ENCODE measurements around the gene CD55. TPM values are rescaled to one million over a fixed set of nuclear protein-coding genes. Genes with fewer than 3 reads are reported as not detected.

CD55 gene
- total and polyA plus RNA-seq, 9 donors: 12.3 to 28.9 (median 18.1) TPM

DNA sequence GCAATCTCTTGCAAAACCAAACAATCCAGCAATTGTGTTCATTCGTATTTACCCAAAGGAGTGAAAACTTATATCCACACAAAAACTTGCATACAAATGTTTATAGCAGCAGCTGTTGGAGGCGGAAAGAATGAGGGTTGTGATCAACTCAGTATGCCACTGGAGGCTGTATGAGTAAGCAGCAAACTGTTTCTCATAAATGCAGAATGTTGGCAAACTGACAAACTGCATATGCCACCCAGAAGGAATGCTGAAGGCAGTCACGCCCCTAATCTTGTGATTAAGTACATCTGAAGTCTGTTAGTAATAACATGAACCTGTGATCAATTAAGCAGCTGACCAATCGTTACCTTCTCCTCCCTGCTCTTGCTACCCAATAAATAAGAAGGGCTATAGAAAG is 72.1 kb downstream of the CD55 start:
- Histone ChIP-seq H3K4me3 (ENCODE audit: low read length) (no peak overlapping the region), H3K27ac (ENCODE audit: low read length) (no peak overlapping the region), H3K27me3 (ENCODE audit: control insufficient read depth, insufficient read depth, low read length) (no peaks in the 10 kb centered on the region), H3K9me3 (replicated peaks; ENCODE audit: control insufficient read depth, low read depth, low read length) (no peaks in the 10 kb centered on the region), H3K4me1 (ENCODE audit: control insufficient read depth, insufficient read depth, low read length) (no peaks in the 10 kb centered on the region), H3K36me3 (ENCODE audit: control insufficient read depth, insufficient read depth, low read length) (no peaks in the 10 kb centered on the region)
- peak; percentile 48 for DNase-seq
- WGBS (ENCODE audit: insufficient coverage): no CpG with 5 or more reads among the region's 4 CpGs

- DNase-seq: no peak
- no peak overlapping the region for H3K4me3 ChIP-seq (ENCODE audit: low read length)
- H3K27me3 ChIP-seq (ENCODE audit: control insufficient read depth, insufficient read depth, low read length): no peaks in the 10 kb centered on the region
- no CpG with 5 or more reads among the region's 3 CpGs for WGBS (ENCODE audit: insufficient coverage)
- H3K9me3 ChIP-seq (replicated peaks; ENCODE audit: control insufficient read depth, low read depth, low read length): no peaks in the 10 kb centered on the region
- H3K36me3 ChIP-seq (ENCODE audit: control insufficient read depth, insufficient read depth, low read length): no peaks in the 10 kb centered on the region
- no peaks in the 10 kb centered on the region for H3K4me1 ChIP-seq (ENCODE audit: control insufficient read depth, insufficient read depth, low read length)
- H3K27ac ChIP-seq (ENCODE audit: low read length): no peak overlapping the region
Measured at GRCh38 chr1:207396168-207396746, 74.8 kb downstream of the CD55 start.

GRCh38 chr1:207397525-207397926 is 76.0 kb downstream of the CD55 start:
- Histone ChIP-seq H3K36me3 (ENCODE audit: control insufficient read depth, insufficient read depth, low read length) (no peaks in the 10 kb centered on the region), H3K9me3 (replicated peaks; ENCODE audit: control insufficient read depth, low read depth, low read length) (no peaks in the 10 kb centered on the region), H3K27me3 (ENCODE audit: control insufficient read depth, insufficient read depth, low read length) (no peaks in the 10 kb centered on the region), H3K4me1 (ENCODE audit: control insufficient read depth, insufficient read depth, low read length) (no peaks in the 10 kb centered on the region), H3K4me3 (ENCODE audit: low read length) (no peak overlapping the region), H3K27ac (ENCODE audit: low read length) (no peak overlapping the region)
- WGBS (ENCODE audit: insufficient coverage): 57% methylated on average over 2 of the region's 2 CpGs
- no peak for DNase-seq

- no peak for DNase-seq
- Histone ChIP-seq H3K27ac (ENCODE audit: low read length) (no peak overlapping the region), H3K9me3 (replicated peaks; ENCODE audit: control insufficient read depth, low read depth, low read length) (no peaks in the 10 kb centered on the region), H3K36me3 (ENCODE audit: control insufficient read depth, insufficient read depth, low read length) (no peaks in the 10 kb centered on the region), H3K27me3 (ENCODE audit: control insufficient read depth, insufficient read depth, low read length) (no peaks in the 10 kb centered on the region), H3K4me1 (ENCODE audit: control insufficient read depth, insufficient read depth, low read length) (no peaks in the 10 kb centered on the region), H3K4me3 (ENCODE audit: low read length) (no peak overlapping the region)
- no CpG with 5 or more reads among the region's 1 CpG for whole genome bisulfite sequencing (ENCODE audit: insufficient coverage)
Measured at GRCh38 chr1:207398986-207399385, 77.5 kb downstream of the CD55 start.

DNA sequence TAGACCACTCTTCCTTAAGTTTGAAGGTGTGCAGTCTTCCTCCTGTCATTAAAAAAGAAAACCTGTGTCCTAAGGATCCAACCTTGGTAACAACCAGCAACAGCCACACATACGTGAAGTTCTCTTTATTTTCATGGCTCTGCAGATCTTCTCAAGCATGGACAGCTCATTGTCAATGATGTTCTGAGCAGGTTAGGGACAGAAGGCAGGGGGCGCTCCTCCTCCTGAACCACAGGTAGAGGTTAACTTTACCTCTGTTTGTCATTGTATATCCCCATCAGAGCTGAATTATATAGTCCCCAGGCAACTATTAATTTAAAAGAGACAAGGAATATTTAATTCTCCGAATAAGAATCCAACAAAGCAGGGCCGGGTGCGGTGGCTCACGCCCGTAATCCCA is 80.1 kb downstream of the CD55 start:
- no peak overlapping the region for H3K4me3 ChIP-seq (ENCODE audit: low read length)
- H3K27ac ChIP-seq (ENCODE audit: low read length): no peak overlapping the region
- H3K36me3 ChIP-seq (ENCODE audit: control insufficient read depth, insufficient read depth, low read length): no peaks in the 10 kb centered on the region
- H3K9me3 ChIP-seq (replicated peaks; ENCODE audit: control insufficient read depth, low read depth, low read length): no peaks in the 10 kb centered on the region
- H3K4me1 ChIP-seq (ENCODE audit: control insufficient read depth, insufficient read depth, low read length): no peaks in the 10 kb centered on the region
- 96% methylated on average over 4 of the region's 7 CpGs for WGBS (ENCODE audit: insufficient coverage)
- H3K27me3 ChIP-seq (ENCODE audit: control insufficient read depth, insufficient read depth, low read length): no peaks in the 10 kb centered on the region
- no peak for DNase-seq

DNA sequence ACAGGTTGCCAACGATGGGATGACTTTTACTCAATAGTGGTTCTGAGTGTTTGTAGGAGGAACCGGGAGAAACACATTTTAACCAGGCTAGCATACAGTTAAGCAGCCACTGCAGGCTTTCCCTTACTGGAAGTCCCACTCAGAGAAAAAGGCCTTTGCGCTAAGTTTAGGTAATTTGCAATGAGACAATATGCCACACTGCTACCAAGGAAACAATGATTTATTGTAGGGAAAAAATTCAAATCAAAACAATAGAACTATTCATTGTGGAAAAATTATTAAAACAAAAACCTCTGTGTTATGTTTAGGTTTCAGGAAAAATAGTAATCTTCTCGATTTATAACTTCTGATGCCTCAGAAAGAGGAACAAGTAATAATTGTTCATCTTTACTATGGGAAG is 81.3 kb downstream of the CD55 start:
- Histone ChIP-seq H3K27me3 (ENCODE audit: control insufficient read depth, insufficient read depth, low read length) (no peaks in the 10 kb centered on the region), H3K27ac (ENCODE audit: low read length) (no peak overlapping the region), H3K4me1 (ENCODE audit: control insufficient read depth, insufficient read depth, low read length) (no peaks in the 10 kb centered on the region), H3K36me3 (ENCODE audit: control insufficient read depth, insufficient read depth, low read length) (no peaks in the 10 kb centered on the region), H3K9me3 (replicated peaks; ENCODE audit: control insufficient read depth, low read depth, low read length) (no peaks in the 10 kb centered on the region), H3K4me3 (ENCODE audit: low read length) (no peak overlapping the region)
- DNase-seq: no peak
- WGBS (ENCODE audit: insufficient coverage): no CpG with 5 or more reads among the region's 4 CpGs

DNA sequence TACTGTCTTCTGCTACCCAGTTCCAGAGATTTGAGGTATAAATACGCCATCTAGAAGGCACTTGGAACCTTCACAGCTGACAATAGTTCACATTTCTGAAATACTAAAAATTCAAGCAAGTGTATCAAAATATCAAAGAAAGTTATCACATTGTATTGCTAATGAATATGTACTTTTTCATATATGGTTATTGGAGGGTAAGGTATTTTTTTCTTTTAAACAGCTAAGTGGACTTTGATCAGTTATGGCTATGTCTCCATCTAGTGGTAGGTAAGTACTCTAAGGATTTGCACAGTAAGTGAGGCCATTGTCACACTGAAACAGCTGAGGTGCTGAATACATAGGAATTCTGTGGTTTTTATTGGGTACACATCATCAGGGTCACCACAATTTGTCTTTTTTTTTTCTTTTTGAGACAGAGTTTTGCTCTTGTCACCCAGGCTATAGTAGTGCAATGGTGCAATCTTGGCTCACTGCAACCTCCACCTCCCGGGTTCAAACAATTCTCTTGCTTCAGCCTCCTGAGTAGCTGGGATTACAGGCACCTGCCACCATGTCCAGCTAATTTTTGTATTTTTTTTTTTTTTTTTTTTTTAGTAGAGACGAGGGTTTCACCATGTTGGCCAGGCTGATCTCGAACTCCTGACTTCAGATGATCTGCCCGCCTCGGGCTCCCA is 83.5 kb downstream of the CD55 start:
- Histone ChIP-seq H3K27ac (ENCODE audit: low read length) (no peak overlapping the region), H3K36me3 (ENCODE audit: control insufficient read depth, insufficient read depth, low read length) (no peaks in the 10 kb centered on the region), H3K27me3 (ENCODE audit: control insufficient read depth, insufficient read depth, low read length) (no peaks in the 10 kb centered on the region), H3K9me3 (replicated peaks; ENCODE audit: control insufficient read depth, low read depth, low read length) (no peaks in the 10 kb centered on the region), H3K4me3 (ENCODE audit: low read length) (no peak overlapping the region), H3K4me1 (ENCODE audit: control insufficient read depth, insufficient read depth, low read length) (no peaks in the 10 kb centered on the region)
- WGBS (ENCODE audit: insufficient coverage): no CpG with 5 or more reads among the region's 6 CpGs
- DNase-seq: peak; percentile 79

DNA sequence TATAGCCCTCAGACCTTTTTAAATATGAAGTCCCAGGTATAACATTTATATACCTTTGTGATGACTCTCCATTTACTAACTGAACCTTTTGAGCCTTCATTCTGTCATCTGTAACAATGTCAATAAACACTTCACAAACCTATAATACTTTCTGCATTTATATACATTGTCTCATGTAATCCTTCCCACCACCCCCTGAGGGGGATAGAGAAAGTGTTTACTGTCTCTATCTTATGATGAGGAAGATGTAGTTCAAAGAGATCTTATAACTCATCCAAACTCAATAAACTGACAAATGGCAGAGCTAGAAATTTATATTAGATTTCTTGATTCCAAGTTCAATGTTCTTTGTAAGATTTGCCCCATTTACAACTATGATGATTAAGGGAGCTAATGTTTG is 84.3 kb downstream of the CD55 start:
- H3K9me3 ChIP-seq (replicated peaks; ENCODE audit: control insufficient read depth, low read depth, low read length): no peaks in the 10 kb centered on the region
- no peaks in the 10 kb centered on the region for H3K27me3 ChIP-seq (ENCODE audit: control insufficient read depth, insufficient read depth, low read length)
- no peaks in the 10 kb centered on the region for H3K4me1 ChIP-seq (ENCODE audit: control insufficient read depth, insufficient read depth, low read length)
- no peak for DNase-seq
- H3K36me3 ChIP-seq (ENCODE audit: control insufficient read depth, insufficient read depth, low read length): no peaks in the 10 kb centered on the region
- H3K4me3 ChIP-seq (ENCODE audit: low read length): no peak overlapping the region
- H3K27ac ChIP-seq (ENCODE audit: low read length): no peak overlapping the region

DNA sequence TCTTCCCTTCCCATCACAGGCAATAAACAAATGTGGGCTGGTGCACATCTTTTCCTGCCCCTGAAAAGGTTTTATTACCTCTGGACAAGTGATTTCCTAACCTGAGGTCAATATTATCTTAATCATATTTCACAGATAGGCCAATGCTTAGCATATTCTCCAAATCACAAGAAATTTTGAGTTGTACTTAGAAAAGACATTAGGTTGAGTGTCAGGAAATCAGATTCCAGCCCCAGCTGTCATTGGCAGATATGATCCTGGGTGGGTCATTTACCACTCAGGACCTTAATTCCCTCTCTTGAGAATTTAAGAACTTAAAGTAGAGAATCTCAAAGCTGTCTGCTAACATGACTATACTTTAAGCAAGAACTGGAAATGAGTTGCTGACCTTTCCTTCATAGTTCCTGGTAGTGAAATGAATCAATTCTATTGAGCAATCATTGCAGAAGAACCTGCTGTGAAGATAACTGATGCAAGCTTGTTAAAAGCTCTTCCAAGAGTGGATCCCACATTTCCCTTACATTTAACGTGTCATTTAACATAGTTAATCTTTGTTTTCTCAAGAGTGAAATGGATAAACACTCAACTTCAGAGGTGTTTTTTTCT is 86.3 kb downstream of the CD55 start:
- Histone ChIP-seq H3K4me3 (ENCODE audit: low read length) (no peak overlapping the region), H3K36me3 (ENCODE audit: control insufficient read depth, insufficient read depth, low read length) (no peaks in the 10 kb centered on the region), H3K4me1 (ENCODE audit: control insufficient read depth, insufficient read depth, low read length) (no peaks in the 10 kb centered on the region), H3K27ac (ENCODE audit: low read length) (no peak overlapping the region), H3K27me3 (ENCODE audit: control insufficient read depth, insufficient read depth, low read length) (no peaks in the 10 kb centered on the region), H3K9me3 (replicated peaks; ENCODE audit: control insufficient read depth, low read depth, low read length) (no peaks in the 10 kb centered on the region)
- DNase-seq: peak; percentile 31
- WGBS (ENCODE audit: insufficient coverage): no CpG with 5 or more reads among the region's 1 CpG

All from muscle of leg (tissue), 11 donors.